NT2/D1 (cell line): ENCODE results near the gene GPR63.

Experiments used
- SUZ12 ChIP-seq: IDR thresholded peaks from 2 replicates; pipeline ENCODE4 v1.6.1; 2011; ENCODE audit not compliant: insufficient read length, insufficient read depth; ENCODE audit errors: extremely low read depth
- YY1 ChIP-seq: IDR thresholded peaks from 2 replicates; pipeline ENCODE4 v1.6.1; 2011; ENCODE audit not compliant: insufficient read length, insufficient read depth
- ZNF274 ChIP-seq: IDR thresholded peaks from 2 replicates; pipeline ENCODE4 v1.6.1; 2011; ENCODE audit warnings: mild to moderate bottlenecking, low read depth, low read length

DNA sequence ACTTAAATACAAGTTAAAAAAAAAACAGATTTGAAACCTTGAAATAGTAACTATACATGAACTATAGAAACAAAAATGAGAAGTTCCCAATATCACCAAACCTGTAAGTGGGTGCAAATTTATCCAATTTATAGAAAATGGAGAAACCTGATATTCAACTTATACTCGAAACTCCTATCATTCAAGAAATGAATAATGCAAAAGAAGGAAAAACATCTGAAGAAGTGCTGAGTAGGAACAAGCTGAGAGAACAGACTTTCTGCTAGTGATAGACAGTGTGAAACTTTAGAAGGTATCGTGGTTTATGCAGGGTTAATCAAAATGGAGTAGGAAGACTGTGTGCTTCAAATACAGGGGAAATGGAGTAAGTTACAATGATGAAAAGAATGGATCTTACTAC, 4.5 kb downstream of the GPR63 start:
- TF ChIP-seq YY1, result no peak
- TF ChIP-seq ZNF274, result no peak
- no peak for TF ChIP-seq SUZ12
